ENCODE measurements around the gene PRKAB1. TPM values are rescaled to one million over a fixed set of nuclear protein-coding genes. Genes with fewer than 3 reads are reported as not detected.
A peak's percentile ranks its signal among the peaks of the same experiment; 100 is the strongest.

Gene PRKAB1
- total and polyA plus RNA-seq, 9 of the 15 experiments (the other 6 are each of a cell fraction or from before 2014, with no cell fraction given) = 32.6 to 94.2 (median 63.8) TPM

DNA sequence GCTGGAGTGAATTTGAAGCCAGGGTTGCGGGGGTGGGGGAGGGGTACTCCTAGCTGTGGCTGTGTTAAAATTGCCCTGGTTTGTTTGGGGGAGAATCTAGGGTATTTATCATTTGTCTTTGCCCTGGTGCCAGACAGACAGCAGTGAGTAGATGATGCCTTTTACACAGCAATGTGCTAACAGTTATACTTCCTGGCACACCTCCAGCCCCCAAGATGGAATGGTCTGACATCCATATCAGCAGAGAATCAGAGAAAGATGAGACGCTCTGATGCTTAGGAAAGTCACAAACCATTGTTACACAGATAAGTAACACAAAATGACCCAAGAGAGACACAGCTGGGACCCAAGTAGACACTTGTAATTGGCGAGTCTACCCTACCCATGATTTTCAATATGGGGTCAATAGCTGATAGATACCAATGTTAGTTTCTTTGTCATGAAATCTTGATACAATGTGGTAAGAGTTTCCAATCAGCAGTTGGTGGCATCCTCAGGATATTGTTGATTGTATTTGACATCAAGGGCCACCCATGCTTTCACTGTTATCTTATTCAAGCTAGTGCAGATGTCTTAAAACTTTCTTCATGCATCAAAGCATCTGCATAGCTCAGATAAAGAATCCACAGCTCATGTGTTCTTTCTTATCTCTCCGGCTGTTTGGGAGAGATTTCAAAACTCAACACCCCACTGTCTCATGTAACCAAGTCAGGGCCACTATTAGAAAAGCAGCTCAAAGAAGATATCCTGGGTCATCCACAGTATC lies 2.6 kb upstream of the PRKAB1 start (continued):
- TF ChIP-seq, protein P1, sequence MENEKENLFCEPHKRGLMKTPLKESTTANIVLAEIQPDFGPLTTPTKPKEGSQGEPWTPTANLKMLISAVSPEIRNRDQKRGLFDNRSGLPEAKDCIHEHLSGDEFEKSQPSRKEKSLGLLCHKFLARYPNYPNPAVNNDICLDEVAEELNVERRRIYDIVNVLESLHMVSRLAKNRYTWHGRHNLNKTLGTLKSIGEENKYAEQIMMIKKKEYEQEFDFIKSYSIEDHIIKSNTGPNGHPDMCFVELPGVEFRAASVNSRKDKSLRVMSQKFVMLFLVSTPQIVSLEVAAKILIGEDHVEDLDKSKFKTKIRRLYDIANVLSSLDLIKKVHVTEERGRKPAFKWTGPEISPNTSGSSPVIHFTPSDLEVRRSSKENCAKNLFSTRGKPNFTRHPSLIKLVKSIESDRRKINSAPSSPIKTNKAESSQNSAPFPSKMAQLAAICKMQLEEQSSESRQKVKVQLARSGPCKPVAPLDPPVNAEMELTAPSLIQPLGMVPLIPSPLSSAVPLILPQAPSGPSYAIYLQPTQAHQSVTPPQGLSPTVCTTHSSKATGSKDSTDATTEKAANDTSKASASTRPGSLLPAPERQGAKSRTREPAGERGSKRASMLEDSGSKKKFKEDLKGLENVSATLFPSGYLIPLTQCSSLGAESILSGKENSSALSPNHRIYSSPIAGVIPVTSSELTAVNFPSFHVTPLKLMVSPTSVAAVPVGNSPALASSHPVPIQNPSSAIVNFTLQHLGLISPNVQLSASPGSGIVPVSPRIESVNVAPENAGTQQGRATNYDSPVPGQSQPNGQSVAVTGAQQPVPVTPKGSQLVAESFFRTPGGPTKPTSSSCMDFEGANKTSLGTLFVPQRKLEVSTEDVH (IDR thresholded peaks at IDR 0.05; ENCODE audit: low read depth, partially characterized antibody) = peak; percentile 72
- TF ChIP-seq NFXL1 (CRISPR knock-in tag; IDR thresholded peaks at IDR 0.05) (0 out of 2 replicates have a peak, but pooled peaks have one; percentile 12), CTBP1 (IDR thresholded peaks at IDR 0.05; ENCODE audit: borderline replicate concordance) (peak; percentile 95), YY1 (IDR thresholded peaks at IDR 0.05; ENCODE audit: borderline replicate concordance in 1 of 3, control insufficient read depth in 1 of 3, extremely low read depth in 1 of 3, insufficient read depth in 3 of 3, insufficient read length in 1 of 3, insufficient replicate concordance in 2 of 3, low read depth in 1 of 3, low read length in 2 of 3) (no peak), HDAC1 (IDR thresholded peaks at IDR 0.05) (peak; percentile 91 to 98), E2F3 (CRISPR knock-in tag; IDR thresholded peaks at IDR 0.05) (0 out of 2 replicates have a peak, but pooled peaks have one; percentile 33), SMAD2 (IDR thresholded peaks at IDR 0.05; ENCODE audit: low read depth, low read length) (no peak), SAP30 (IDR thresholded peaks at IDR 0.05; ENCODE audit: borderline replicate concordance, insufficient read depth, low read depth, low read length, poor library complexity, severe bottlenecking) (no peak), MAFG (tag; conservative IDR thresholded peaks at IDR 0.05) (peak; percentile 58), RBBP5 (IDR thresholded peaks at IDR 0.05; ENCODE audit: borderline replicate concordance, insufficient read depth, low read length, poor library complexity, severe bottlenecking) (peak; percentile 65), ZNF282 (CRISPR knock-in tag; IDR thresholded peaks at IDR 0.05) (no peak), TRIM24 (IDR thresholded peaks at IDR 0.05) (peak; percentile 99 to 100), EGR1 (conservative IDR thresholded peaks at IDR 0.05) (peak; percentile 51), MAFF (IDR thresholded peaks at IDR 0.05; ENCODE audit: low read length) (peak; percentile 27; the same call in 1 of the 2 replicates)
- TF ChIP-seq, protein P2, sequence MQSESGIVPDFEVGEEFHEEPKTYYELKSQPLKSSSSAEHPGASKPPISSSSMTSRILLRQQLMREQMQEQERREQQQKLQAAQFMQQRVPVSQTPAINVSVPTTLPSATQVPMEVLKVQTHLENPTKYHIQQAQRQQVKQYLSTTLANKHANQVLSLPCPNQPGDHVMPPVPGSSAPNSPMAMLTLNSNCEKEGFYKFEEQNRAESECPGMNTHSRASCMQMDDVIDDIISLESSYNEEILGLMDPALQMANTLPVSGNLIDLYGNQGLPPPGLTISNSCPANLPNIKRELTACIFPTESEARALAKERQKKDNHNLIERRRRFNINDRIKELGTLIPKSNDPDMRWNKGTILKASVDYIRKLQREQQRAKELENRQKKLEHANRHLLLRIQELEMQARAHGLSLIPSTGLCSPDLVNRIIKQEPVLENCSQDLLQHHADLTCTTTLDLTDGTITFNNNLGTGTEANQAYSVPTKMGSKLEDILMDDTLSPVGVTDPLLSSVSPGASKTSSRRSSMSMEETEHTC (IDR thresholded peaks at IDR 0.05) = peak; percentile 98
- TF ChIP-seq, protein P3, sequence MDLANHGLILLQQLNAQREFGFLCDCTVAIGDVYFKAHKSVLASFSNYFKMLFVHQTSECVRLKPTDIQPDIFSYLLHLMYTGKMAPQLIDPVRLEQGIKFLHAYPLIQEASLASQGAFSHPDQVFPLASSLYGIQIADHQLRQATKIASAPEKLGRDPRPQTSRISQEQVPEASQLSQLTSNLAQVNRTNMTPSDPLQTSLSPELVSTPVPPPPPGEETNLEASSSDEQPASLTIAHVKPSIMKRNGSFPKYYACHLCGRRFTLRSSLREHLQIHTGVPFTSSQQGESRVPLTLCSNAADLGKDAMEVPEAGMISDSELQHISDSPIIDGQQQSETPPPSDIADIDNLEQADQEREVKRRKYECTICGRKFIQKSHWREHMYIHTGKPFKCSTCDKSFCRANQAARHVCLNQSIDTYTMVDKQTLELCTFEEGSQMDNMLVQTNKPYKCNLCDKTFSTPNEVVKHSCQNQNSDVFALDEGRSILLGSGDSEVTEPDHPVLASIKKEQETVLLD (IDR thresholded peaks at IDR 0.05) = peak; percentile 85

Data from K562 (cell line).